SU-DHL-6 (cell line): Measurements from ENCODE around the gene TMEM242.

Source experiments
- H2AFZ ChIP-seq: fragments of 200-600 bp; sonication (generic); 2 replicates; pipeline ENCODE4 v1.6.1; 2014; ENCODE audit warnings: low read depth, mild to moderate bottlenecking, moderate library complexity, mixed read lengths, antibody characterized with exemption, low read length; ENCODE audit not compliant: severe bottlenecking
- H3F3A ChIP-seq: fragments of 200-600 bp; shearing (Covaris generic); 2 replicates; pipeline ENCODE4 v1.6.0; 2016; ENCODE audit warnings: antibody characterized with exemption, mild to moderate bottlenecking; ENCODE audit not compliant: insufficient read depth
- H3K27ac ChIP-seq: fragments of 200-600 bp; sonication (generic); 2 replicates; pipeline ENCODE4 v1.5.1; 2016; ENCODE audit warnings: low read depth, mild to moderate bottlenecking, low read length, moderate library complexity, mixed read lengths
- H3K27me3 ChIP-seq: fragments of 200-600 bp; sonication (generic), shearing (Covaris generic); 2 replicates; pipeline ENCODE4 v1.6.0; 2014; ENCODE audit warnings: mild to moderate bottlenecking, low read length
- H3K36me3 ChIP-seq: fragments of 200-600 bp; sonication (generic); 2 replicates; pipeline ENCODE4 v1.6.1; 2014; ENCODE audit warnings: mild to moderate bottlenecking, low read length, mixed read lengths
- H3K4me2 ChIP-seq: fragments of 300-600, 200-600 bp; shearing (Covaris generic), sonication (generic); 2 replicates; pipeline ENCODE4 v1.6.0; 2014; ENCODE audit warnings: low read length, low read depth, mild to moderate bottlenecking; ENCODE audit not compliant: poor library complexity, severe bottlenecking
- H3K4me3 ChIP-seq: fragments of 200-600 bp; sonication (generic); 2 replicates; pipeline ENCODE4 v1.5.1; 2014; ENCODE audit warnings: antibody characterized with exemption, low read length, mild to moderate bottlenecking, mixed read lengths; ENCODE audit not compliant: insufficient read depth, poor library complexity, severe bottlenecking
- H3K79me2 ChIP-seq: fragments of 200-600 bp; sonication (generic); 2 replicates; pipeline ENCODE4 v1.6.1; 2014; ENCODE audit warnings: mild to moderate bottlenecking, low read length, moderate library complexity; ENCODE audit not compliant: insufficient read depth
- H3K9ac ChIP-seq: fragments of 200-600 bp; sonication (generic); 2 replicates; pipeline ENCODE4 v1.7.0; 2014; ENCODE audit warnings: mild to moderate bottlenecking, low read length
- H3K9me2 ChIP-seq: fragments of 200-600 bp; sonication (generic); replicated peaks from 2 replicates; pipeline ENCODE4 v1.6.1; 2014; ENCODE audit warnings: low read length; ENCODE audit not compliant: insufficient read depth
- H3K9me3 ChIP-seq: fragments of 200-600 bp; sonication (generic); 2 replicates; pipeline ENCODE4 v1.6.1; 2014; ENCODE audit warnings: low read length, mixed read lengths; ENCODE audit not compliant: insufficient read depth
- H4K20me1 ChIP-seq: fragments of 200-600 bp; sonication (generic); 2 replicates; pipeline ENCODE4 v1.6.1; 2014; ENCODE audit warnings: low read depth, mild to moderate bottlenecking, antibody characterized with exemption, low read length, moderate library complexity, mixed read lengths
- CTCF ChIP-seq: fragments of 200-600 bp; sonication (generic); IDR thresholded peaks from one replicate; pipeline ENCODE4 v1.5.1; 2017; ENCODE audit warnings: antibody characterized with exemption, mild to moderate bottlenecking, low read length, moderate library complexity; ENCODE audit not compliant: insufficient read depth, poor library complexity, severe bottlenecking
- EZH2phosphoT487 ChIP-seq: fragments of 200-600 bp; sonication (generic), shearing (Covaris generic); conservative IDR thresholded peaks from 2 replicates; pipeline ENCODE4 v1.6.1; 2018; ENCODE audit warnings: mild to moderate bottlenecking, antibody characterized with exemption, low read length, moderate library complexity, mixed read lengths

The TMEM242 gene

GRCh38 chr6:157278171-157278570 is 45.1 kb downstream of the TMEM242 start:
- Histone ChIP-seq H3K4me3 (no peak overlapping the region), H3K9ac (no peak overlapping the region)

GRCh38 chr6:157276731-157277130 is 46.6 kb downstream of the TMEM242 start:
- no peak overlapping the region for H2AFZ ChIP-seq
- no peaks in the 10 kb centered on the region for H3K79me2 ChIP-seq
- no peaks in the 10 kb centered on the region for H3K9me3 ChIP-seq
- no peak overlapping the region for H3K9ac ChIP-seq
- H3K4me3 ChIP-seq = no peak overlapping the region
- H3K4me2 ChIP-seq = no peak overlapping the region
- H3K27me3 ChIP-seq = no peaks in the 10 kb centered on the region
- no peak for TF ChIP-seq EZH2phosphoT487
- TF ChIP-seq CTCF = no peak
- H3F3A ChIP-seq = no peaks in the 10 kb centered on the region; the same call in 1 of the 2 replicates
- no peak overlapping the region for H3K27ac ChIP-seq
- H4K20me1 ChIP-seq = no peaks in the 10 kb centered on the region
- no peaks in the 10 kb centered on the region for H3K36me3 ChIP-seq
- H3K9me2 ChIP-seq = no peaks in the 10 kb centered on the region

More at GRCh38 chr6:157278171-157278570, 45.1 kb downstream of the TMEM242 start:
- Histone ChIP-seq H2AFZ (no peak overlapping the region), H3K79me2 (no peaks in the 10 kb centered on the region), H3K9me2 (no peaks in the 10 kb centered on the region), H3F3A (no peaks in the 10 kb centered on the region; the same call in 1 of the 2 replicates), H3K4me2 (no peak overlapping the region), H4K20me1 (no peaks in the 10 kb centered on the region), H3K27me3 (no peaks in the 10 kb centered on the region), H3K9me3 (no peaks in the 10 kb centered on the region), H3K27ac (no peak overlapping the region), H3K36me3 (no peaks in the 10 kb centered on the region)
- TF ChIP-seq EZH2phosphoT487 (no peak), CTCF (no peak)

GRCh38 chr6:157276134-157276532 is 47.2 kb downstream of the TMEM242 start:
- TF ChIP-seq CTCF (no peak), EZH2phosphoT487 (no peak)

More at GRCh38 chr6:157276134-157276532, 47.2 kb downstream of the TMEM242 start:
- H3F3A ChIP-seq = no peaks in the 10 kb centered on the region; the same call in 1 of the 2 replicates
- no peaks in the 10 kb centered on the region for H3K9me2 ChIP-seq
- H3K4me2 ChIP-seq = no peak overlapping the region
- H3K36me3 ChIP-seq = no peaks in the 10 kb centered on the region
- H3K9me3 ChIP-seq = no peaks in the 10 kb centered on the region
- no peak overlapping the region for H3K27ac ChIP-seq
- no peaks in the 10 kb centered on the region for H3K27me3 ChIP-seq
- H2AFZ ChIP-seq = no peak overlapping the region
- H3K4me3 ChIP-seq = no peak overlapping the region
- no peak overlapping the region for H3K9ac ChIP-seq
- no peaks in the 10 kb centered on the region for H3K79me2 ChIP-seq
- no peaks in the 10 kb centered on the region for H4K20me1 ChIP-seq
